Neural progenitor cell (in vitro differentiated cells): ENCODE measurements around the gene AFF1. TPM values are rescaled to one million over a fixed set of nuclear protein-coding genes. Genes with fewer than 3 reads are reported as not detected.

Experiments
- DNase-seq: peaks from one replicate; pipeline ENCODE4 v3.0.0-alpha.2; 2016; ENCODE audit warnings: low spot score
- H2AFZ ChIP-seq: fragments of 200-600 bp; sonication (generic); replicated peaks from 2 replicates; pipeline ENCODE4 v1.6.1; 2016; ENCODE audit warnings: antibody characterized with exemption
- H3F3A ChIP-seq: fragments of 200-600 bp; sonication (generic); 2 replicates; pipeline ENCODE4 v1.6.1; 2016; ENCODE audit warnings: antibody characterized with exemption, low read depth
- H3K27ac ChIP-seq: fragments of 200-600 bp; sonication (generic); 2 replicates; pipeline ENCODE4 v1.5.1; 2016; ENCODE audit warnings: mild to moderate bottlenecking
- H3K27me3 ChIP-seq: fragments of 200-600 bp; sonication (generic); 2 replicates; pipeline ENCODE4 v1.6.1; 2016; ENCODE audit warnings: mild to moderate bottlenecking, moderate library complexity
- H3K36me3 ChIP-seq: fragments of 200-600 bp; sonication (generic); 2 replicates; pipeline ENCODE4 v1.5.1; 2016
- H3K4me1 ChIP-seq: fragments of 200-600 bp; sonication (generic); 2 replicates; pipeline ENCODE4 v1.6.1; 2016; ENCODE audit warnings: mixed run types
- H3K4me2 ChIP-seq: fragments of 200-600 bp; sonication (generic); 2 replicates; pipeline ENCODE4 v1.6.1; 2016
- H3K4me3 ChIP-seq: fragments of 200-600 bp; sonication (generic); 2 replicates; pipeline ENCODE4 v1.5.1; 2016
- H3K79me2 ChIP-seq: fragments of 200-600 bp; sonication (generic); 2 replicates; pipeline ENCODE4 v1.6.1; 2016; ENCODE audit warnings: low read depth
- H3K9ac ChIP-seq: fragments of 200-600 bp; sonication (generic); 2 replicates; pipeline ENCODE4 v1.6.1; 2016
- H3K9me3 ChIP-seq: fragments of 200-600 bp; sonication (generic); 2 replicates; pipeline ENCODE4 v1.5.1; 2016; ENCODE audit warnings: low read depth
- H4K20me1 ChIP-seq: fragments of 200-600 bp; sonication (generic); 2 replicates; pipeline ENCODE4 v1.6.1; 2016; ENCODE audit warnings: low read depth
- H3K27ac Mint-ChIP-seq: 3 replicates; pipeline ENCODE4 v1.8.0; 2021; ENCODE audit warnings: mixed read lengths
- H3K27me3 Mint-ChIP-seq: 2 replicates; pipeline ENCODE4 v1.8.0; 2022; ENCODE audit warnings: low read depth, mild to moderate bottlenecking, inconsistent platforms, moderate library complexity, mixed read lengths; ENCODE audit not compliant: insufficient read depth
- H3K36me3 Mint-ChIP-seq: 3 replicates; pipeline ENCODE4 v1.8.0; 2021; ENCODE audit warnings: mixed read lengths
- H3K4me1 Mint-ChIP-seq: 3 replicates; pipeline ENCODE4 v1.8.0; 2021; ENCODE audit warnings: mixed read lengths
- H3K4me3 Mint-ChIP-seq: 3 replicates; pipeline ENCODE4 v1.8.0; 2021; ENCODE audit warnings: mild to moderate bottlenecking, moderate library complexity, mixed read lengths
- H3K9me3 Mint-ChIP-seq: 3 replicates; pipeline ENCODE4 v1.8.0; 2020; ENCODE audit warnings: mixed read lengths
- EZH2 ChIP-seq: fragments of 200-600 bp; sonication (generic); IDR thresholded peaks from 2 replicates; pipeline ENCODE4 v1.6.1; 2017; ENCODE audit warnings: antibody characterized with exemption, mild to moderate bottlenecking, moderate library complexity
- EZH2phosphoT487 ChIP-seq: fragments of 200-600 bp; sonication (generic); IDR thresholded peaks from 2 replicates; pipeline ENCODE4 v1.6.1; 2017; ENCODE audit warnings: antibody characterized with exemption
- total RNA-seq: library from RNA; depleted of rRNA; stranded (reverse); fragments of >200 nt; gene quantifications from 2 replicates; pipeline ENCODE4 v1.2.3, GENCODE V29; 2015; ENCODE audit warnings: low replicate concordance
- TF ChIP-seq, protein P1 (sequence below): fragments of 200-600 bp; sonication (generic); IDR thresholded peaks from 2 replicates; pipeline ENCODE4 v1.5.1; 2017; ENCODE audit warnings: antibody characterized with exemption, mild to moderate bottlenecking

AFF1 gene
- total RNA-seq, 1 donor from 2014 or later, result 29.0 TPM

DNA sequence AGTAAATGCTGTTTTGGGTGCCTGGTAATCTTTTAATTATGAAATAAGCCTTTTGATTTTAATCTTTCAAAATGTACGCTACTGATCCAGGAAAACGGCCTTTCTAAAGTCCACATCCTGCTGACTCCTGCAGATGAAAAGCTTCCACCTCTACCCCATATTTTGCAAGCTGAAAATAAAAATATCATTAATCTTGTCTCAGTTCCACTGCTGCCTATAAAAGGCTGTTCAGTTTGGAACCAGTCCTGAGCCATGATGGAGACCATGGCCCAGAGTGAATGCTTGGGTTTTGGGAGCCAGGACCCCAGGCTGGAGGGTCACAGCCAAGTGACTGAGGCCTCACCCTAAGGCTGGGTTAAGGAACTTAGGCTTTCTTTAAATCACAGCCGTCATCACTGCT lies 110.8 kb downstream of the AFF1 start:
- H3K4me3 Mint-ChIP-seq, result peak overlapping the region; percentile 70
- H3K4me1 Mint-ChIP-seq, result peaks cover 31% of the 10 kb centered on the region
- H3K27me3 ChIP-seq, result no peaks in the 10 kb centered on the region
- H3K4me3 ChIP-seq, result no peak overlapping the region
- peaks cover 29% of the 10 kb centered on the region for H3F3A ChIP-seq
- no peak overlapping the region for H3K9ac ChIP-seq
- peaks cover 97% of the 10 kb centered on the region for H3K79me2 ChIP-seq
- peaks cover 5% of the 10 kb centered on the region for H3K36me3 ChIP-seq
- DNase-seq, result no peak
- H3K9me3 ChIP-seq, result no peaks in the 10 kb centered on the region
- no peak overlapping the region for H3K27ac Mint-ChIP-seq
- peaks cover 21% of the 10 kb centered on the region for H3K36me3 Mint-ChIP-seq
- peaks cover 3% of the 10 kb centered on the region for H3K9me3 Mint-ChIP-seq
- peak overlapping the region; percentile 74 for H3K4me2 ChIP-seq
- H3K4me1 ChIP-seq, result peaks cover 61% of the 10 kb centered on the region
- H2AFZ ChIP-seq, result no peak overlapping the region
- peak overlapping the region; percentile 31 for H3K27ac ChIP-seq
- peaks cover 2% of the 10 kb centered on the region for H3K27me3 Mint-ChIP-seq
- peaks cover 32% of the 10 kb centered on the region for H4K20me1 ChIP-seq
- TF ChIP-seq, protein P1, sequence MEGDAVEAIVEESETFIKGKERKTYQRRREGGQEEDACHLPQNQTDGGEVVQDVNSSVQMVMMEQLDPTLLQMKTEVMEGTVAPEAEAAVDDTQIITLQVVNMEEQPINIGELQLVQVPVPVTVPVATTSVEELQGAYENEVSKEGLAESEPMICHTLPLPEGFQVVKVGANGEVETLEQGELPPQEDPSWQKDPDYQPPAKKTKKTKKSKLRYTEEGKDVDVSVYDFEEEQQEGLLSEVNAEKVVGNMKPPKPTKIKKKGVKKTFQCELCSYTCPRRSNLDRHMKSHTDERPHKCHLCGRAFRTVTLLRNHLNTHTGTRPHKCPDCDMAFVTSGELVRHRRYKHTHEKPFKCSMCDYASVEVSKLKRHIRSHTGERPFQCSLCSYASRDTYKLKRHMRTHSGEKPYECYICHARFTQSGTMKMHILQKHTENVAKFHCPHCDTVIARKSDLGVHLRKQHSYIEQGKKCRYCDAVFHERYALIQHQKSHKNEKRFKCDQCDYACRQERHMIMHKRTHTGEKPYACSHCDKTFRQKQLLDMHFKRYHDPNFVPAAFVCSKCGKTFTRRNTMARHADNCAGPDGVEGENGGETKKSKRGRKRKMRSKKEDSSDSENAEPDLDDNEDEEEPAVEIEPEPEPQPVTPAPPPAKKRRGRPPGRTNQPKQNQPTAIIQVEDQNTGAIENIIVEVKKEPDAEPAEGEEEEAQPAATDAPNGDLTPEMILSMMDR, result no peak
- TF ChIP-seq EZH2phosphoT487, result no peak

DNA sequence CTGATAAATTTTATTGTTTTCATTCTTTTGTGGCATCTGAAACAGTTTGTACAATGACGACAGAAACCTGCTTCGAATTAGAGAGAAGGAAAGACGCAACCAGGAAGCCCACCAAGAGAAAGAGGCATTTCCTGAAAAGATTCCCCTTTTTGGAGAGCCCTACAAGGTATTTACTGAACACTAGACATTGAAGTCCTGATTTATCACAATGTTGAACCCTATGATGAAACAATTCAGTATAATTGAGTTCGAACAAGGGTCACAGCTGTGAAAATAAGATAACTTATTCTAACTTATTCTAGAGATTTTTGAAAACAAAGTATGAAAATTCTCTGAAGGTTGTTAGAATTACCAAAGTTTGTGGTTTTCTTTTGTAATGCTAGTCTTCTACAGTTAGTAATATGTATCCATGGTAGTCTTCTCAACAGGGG lies 111.3 kb downstream of the AFF1 start:
- peaks cover 29% of the 10 kb centered on the region for H3F3A ChIP-seq
- no peak overlapping the region for H2AFZ ChIP-seq
- H3K4me1 ChIP-seq, result peaks cover 61% of the 10 kb centered on the region
- H3K27me3 Mint-ChIP-seq, result peaks cover 3% of the 10 kb centered on the region
- H3K27ac Mint-ChIP-seq, result no peak overlapping the region
- no peaks in the 10 kb centered on the region for H3K9me3 ChIP-seq
- peaks cover 32% of the 10 kb centered on the region for H4K20me1 ChIP-seq
- no peak overlapping the region for H3K27ac ChIP-seq
- TF ChIP-seq, protein P1, result no peak
- TF ChIP-seq EZH2, result no peak
- no peak for TF ChIP-seq EZH2phosphoT487
- no peaks in the 10 kb centered on the region for H3K27me3 ChIP-seq
- peaks cover 3% of the 10 kb centered on the region for H3K9me3 Mint-ChIP-seq
- H3K9ac ChIP-seq, result no peak overlapping the region
- no peak overlapping the region for H3K4me3 ChIP-seq
- H3K36me3 Mint-ChIP-seq, result peaks cover 26% of the 10 kb centered on the region
- peaks cover 30% of the 10 kb centered on the region for H3K4me1 Mint-ChIP-seq
- H3K4me3 Mint-ChIP-seq, result no peak overlapping the region
- H3K4me2 ChIP-seq, result peak overlapping the region; percentile 74
- peaks cover 97% of the 10 kb centered on the region for H3K79me2 ChIP-seq
- H3K36me3 ChIP-seq, result peaks cover 5% of the 10 kb centered on the region
- DNase-seq, result no peak

DNA sequence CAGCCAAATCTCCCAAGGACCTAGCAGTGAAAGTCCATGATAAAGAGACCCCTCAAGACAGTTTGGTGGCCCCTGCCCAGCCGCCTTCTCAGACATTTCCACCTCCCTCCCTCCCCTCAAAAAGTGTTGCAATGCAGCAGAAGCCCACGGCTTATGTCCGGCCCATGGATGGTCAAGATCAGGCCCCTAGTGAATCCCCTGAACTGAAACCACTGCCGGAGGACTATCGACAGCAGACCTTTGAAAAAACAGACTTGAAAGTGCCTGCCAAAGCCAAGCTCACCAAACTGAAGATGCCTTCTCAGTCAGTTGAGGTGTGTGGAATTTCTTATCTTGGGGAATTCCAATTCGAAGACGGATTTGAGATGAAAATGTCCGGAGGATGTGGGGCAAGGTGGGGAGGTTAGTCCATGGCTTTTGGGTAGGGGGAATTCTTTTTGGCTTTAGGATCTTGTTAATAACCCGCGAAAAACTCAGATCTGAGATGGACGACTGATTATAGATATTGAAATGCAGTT lies 112.5 kb downstream of the AFF1 start:
- Mint-ChIP-seq H3K27ac (no peak overlapping the region), H3K27me3 (peaks cover 7% of the 10 kb centered on the region), H3K9me3 (peaks cover 7% of the 10 kb centered on the region), H3K4me3 (no peak overlapping the region), H3K36me3 (peaks cover 34% of the 10 kb centered on the region), H3K4me1 (peaks cover 23% of the 10 kb centered on the region)
- no peak overlapping the region for H2AFZ ChIP-seq
- H4K20me1 ChIP-seq, result peaks cover 32% of the 10 kb centered on the region
- H3K27ac ChIP-seq, result no peak overlapping the region
- no peak overlapping the region for H3K9ac ChIP-seq
- peaks cover 5% of the 10 kb centered on the region for H3K36me3 ChIP-seq
- no peaks in the 10 kb centered on the region for H3K9me3 ChIP-seq
- TF ChIP-seq, protein P1, result no peak
- TF ChIP-seq EZH2phosphoT487 (no peak), EZH2 (no peak)
- DNase-seq, result no peak
- H3K4me2 ChIP-seq, result no peak overlapping the region
- peaks cover 58% of the 10 kb centered on the region for H3K4me1 ChIP-seq
- H3K4me3 ChIP-seq, result no peak overlapping the region
- H3K79me2 ChIP-seq, result peaks cover 96% of the 10 kb centered on the region
- no peaks in the 10 kb centered on the region for H3K27me3 ChIP-seq
- peaks cover 25% of the 10 kb centered on the region for H3F3A ChIP-seq
